GM21737 (cell line): ENCODE measurements around the gene FANCC.

ENCODE experiments used
- ATAC-seq: cut with Tn5 transposase; IDR thresholded peaks from one replicate; pipeline ENCODE4 v1.9.1; 2021; ENCODE audit warnings: mild to moderate bottlenecking, moderate library complexity; ENCODE audit not compliant: unreplicated experiment

The FANCC gene

GRCh38 chr9:95155220-95155619 lies 162.3 kb downstream of the FANCC start:
- no peak for ATAC-seq

- no peak for ATAC-seq
Observed at GRCh38 chr9:95150903-95151302, 166.6 kb downstream of the FANCC start.

- ATAC-seq: no peak
Observed at GRCh38 chr9:95148208-95148520, 169.3 kb downstream of the FANCC start.

GRCh38 chr9:95147452-95148207 lies 169.9 kb downstream of the FANCC start:
- no peak for ATAC-seq

GRCh38 chr9:95143591-95144561 lies 173.6 kb downstream of the FANCC start:
- no peak for ATAC-seq

GRCh38 chr9:95142728-95143127 lies 174.8 kb downstream of the FANCC start:
- no peak for ATAC-seq

GRCh38 chr9:95142315-95142714 lies 175.2 kb downstream of the FANCC start:
- no peak for ATAC-seq

GRCh38 chr9:95140821-95141220 lies 176.7 kb downstream of the FANCC start:
- no peak for ATAC-seq

- no peak for ATAC-seq
Observed at GRCh38 chr9:95139126-95139525, 178.4 kb downstream of the FANCC start.

- no peak for ATAC-seq
Observed at GRCh38 chr9:95138474-95138873, 179.0 kb downstream of the FANCC start.

- ATAC-seq: no peak
Observed at GRCh38 chr9:95137587-95138145, 179.8 kb downstream of the FANCC start.

- no peak for ATAC-seq
Observed at GRCh38 chr9:95135756-95136155, 181.8 kb downstream of the FANCC start.

- no peak for ATAC-seq
Observed at GRCh38 chr9:95134457-95134881, 183.0 kb downstream of the FANCC start.

GRCh38 chr9:95133325-95133705 lies 184.2 kb downstream of the FANCC start:
- ATAC-seq: no peak

- no peak for ATAC-seq
Observed at GRCh38 chr9:95132366-95133324, 184.9 kb downstream of the FANCC start.

- ATAC-seq: no peak
Observed at GRCh38 chr9:95131023-95131943, 186.2 kb downstream of the FANCC start.

- no peak for ATAC-seq
Observed at GRCh38 chr9:95130484-95130883, 187.0 kb downstream of the FANCC start.

GRCh38 chr9:95129476-95130291 lies 187.8 kb downstream of the FANCC start:
- ATAC-seq: no peak

- ATAC-seq: no peak
Observed at GRCh38 chr9:95128177-95128524, 189.4 kb downstream of the FANCC start.
